Glomerular endothelial cell (primary cell): ENCODE results near the gene GPC6. TPM values are rescaled to one million over a fixed set of nuclear protein-coding genes. Genes with fewer than 3 reads are reported as not detected.
"Not testable (repeated sequence)": the region's sequence is repeated elsewhere in the genome, so short reads cannot be mapped to it uniquely, and the experiment has no call there.

Source experiments
- DNase-seq: peaks from one replicate; pipeline ENCODE4 v3.0.0-alpha.2; 2011; ENCODE audit warnings: low read depth, low spot score; ENCODE audit errors: extremely low read depth
- total RNA-seq: library from RNA; depleted of rRNA; stranded (reverse); fragments of >200 nt; gene quantifications from 2 replicates; pipeline ENCODE4 v1.2.3, GENCODE V29; 2015

The GPC6 gene
- total RNA-seq, 1 donor from 2014 or later = 11.0 TPM

- no peak for DNase-seq
Observed at GRCh38 chr13:93480553-93481106, 254.0 kb downstream of the GPC6 start.

GRCh38 chr13:93496117-93496516, 269.5 kb downstream of the GPC6 start:
- not testable (repeated sequence) for DNase-seq

GRCh38 chr13:93496985-93497673, 270.5 kb downstream of the GPC6 start:
- no peak for DNase-seq

- no peak for DNase-seq
Observed at GRCh38 chr13:93499991-93500390, 273.4 kb downstream of the GPC6 start.

- no peak for DNase-seq
Observed at GRCh38 chr13:93502071-93502470, 275.5 kb downstream of the GPC6 start.

GRCh38 chr13:93502987-93503615, 276.5 kb downstream of the GPC6 start:
- DNase-seq = no peak

- no peak for DNase-seq
Observed at GRCh38 chr13:93505104-93505952, 278.7 kb downstream of the GPC6 start.

GRCh38 chr13:93511011-93511410, 284.4 kb downstream of the GPC6 start:
- no peak for DNase-seq

GRCh38 chr13:93515267-93515666, 288.7 kb downstream of the GPC6 start:
- no peak for DNase-seq

GRCh38 chr13:93517658-93518057, 291.1 kb downstream of the GPC6 start:
- no peak for DNase-seq

GRCh38 chr13:93521307-93521706, 294.7 kb downstream of the GPC6 start:
- DNase-seq = no peak

GRCh38 chr13:93522501-93522900, 295.9 kb downstream of the GPC6 start:
- no peak for DNase-seq

- DNase-seq = no peak
Observed at GRCh38 chr13:93525087-93525486, 298.5 kb downstream of the GPC6 start.

GRCh38 chr13:93527748-93528297, 301.2 kb downstream of the GPC6 start:
- DNase-seq = no peak

GRCh38 chr13:93529961-93530360, 303.4 kb downstream of the GPC6 start:
- no peak for DNase-seq

GRCh38 chr13:93534181-93534700, 307.6 kb downstream of the GPC6 start:
- no peak for DNase-seq

GRCh38 chr13:93535251-93535650, 308.6 kb downstream of the GPC6 start:
- no peak for DNase-seq

- no peak for DNase-seq
Observed at GRCh38 chr13:93539914-93540313, 313.3 kb downstream of the GPC6 start.

GRCh38 chr13:93547886-93548285, 321.3 kb downstream of the GPC6 start:
- DNase-seq = no peak

- DNase-seq = no peak
Observed at GRCh38 chr13:93549326-93550005, 322.9 kb downstream of the GPC6 start.
